ENCODE measurements around the gene THOC6. TPM values are rescaled to one million over a fixed set of nuclear protein-coding genes. Genes with fewer than 3 reads are reported as not detected.

THOC6 gene
- total and polyA plus RNA-seq, 9 of the 15 experiments (the other 6 are each of a cell fraction or from before 2014, with no cell fraction given) = 2.5 to 65.4 (median 42.3) TPM

- TF ChIP-seq TFAP4 (CRISPR knock-in tag; IDR thresholded peaks at IDR 0.05; ENCODE audit: borderline replicate concordance) = no peak
- no peak for TF ChIP-seq ZNF12 (CRISPR knock-in tag; IDR thresholded peaks at IDR 0.05)
- no peak for TF ChIP-seq YY1 (IDR thresholded peaks at IDR 0.05; ENCODE audit: borderline replicate concordance in 1 of 3, control insufficient read depth in 1 of 3, extremely low read depth in 1 of 3, insufficient read depth in 3 of 3, insufficient read length in 1 of 3, insufficient replicate concordance in 2 of 3, low read depth in 1 of 3, low read length in 2 of 3)
- TF ChIP-seq RHOXF2B (CRISPR knock-in tag; conservative IDR thresholded peaks at IDR 0.05) = no peak
- TF ChIP-seq HIVEP1 (CRISPR knock-in tag; IDR thresholded peaks at IDR 0.05) = no peak
- TF ChIP-seq ATF6 (CRISPR knock-in tag; IDR thresholded peaks at IDR 0.05) = no peak
Observed at GRCh38 chr16:2991566-2992261, 32.1 kb upstream of the THOC6 start (continued).

Data from K562 (cell line).